ENCODE results near the gene SACS.

GRCh38 chr13:23436680-23437079 lies 3.2 kb upstream of the SACS start:
- TF ChIP-seq CTCF (IDR thresholded peaks at IDR 0.05; ENCODE audit: low read depth, low read length, poor library complexity, severe bottlenecking) (no peak), EZH2phosphoT487 (IDR thresholded peaks at IDR 0.05; ENCODE audit: borderline replicate concordance, low read length) (no peak)
